GM23338 (cell line): ENCODE data around the gene PRR18. TPM values are rescaled to one million over a fixed set of nuclear protein-coding genes. Genes with fewer than 3 reads are reported as not detected.

Experiments
- ATAC-seq: fragments of 200-7000 bp; cut with Tn5 transposase; 3 replicates; pipeline ENCODE4 v1.9.1; 2020
- DNase-seq: peaks from one replicate; pipeline ENCODE4 v3.0.0-alpha.2; 2015; ENCODE audit warnings: low spot score
- H2AFZ ChIP-seq: fragments of 200-600 bp; sonication (generic); 2 replicates; pipeline ENCODE4 v1.8.0; 2016; ENCODE audit warnings: antibody characterized with exemption, mild to moderate bottlenecking, moderate library complexity
- H3F3A ChIP-seq: fragments of 200-600 bp; sonication (generic); replicated peaks from 2 replicates; pipeline ENCODE4 v1.8.0; 2017; ENCODE audit warnings: antibody characterized with exemption, mixed run types, low read depth
- H3K27ac ChIP-seq: fragments of 200-600 bp; sonication (generic); 2 replicates; pipeline ENCODE4 v1.6.1; 2016; ENCODE audit warnings: low read depth
- H3K27me3 ChIP-seq: fragments of 200-600 bp; sonication (generic); 2 replicates; pipeline ENCODE4 v1.8.0; 2016; ENCODE audit warnings: mild to moderate bottlenecking, mixed run types, moderate library complexity; ENCODE audit not compliant: insufficient read depth
- H3K36me3 ChIP-seq: fragments of 200-600 bp; sonication (generic); 2 replicates; pipeline ENCODE4 v1.8.0; 2016; ENCODE audit warnings: mild to moderate bottlenecking; ENCODE audit not compliant: insufficient read depth
- H3K4me1 ChIP-seq: fragments of 200-600 bp; sonication (generic); 2 replicates; pipeline ENCODE4 v1.8.0; 2016; ENCODE audit warnings: mild to moderate bottlenecking, moderate library complexity; ENCODE audit not compliant: insufficient read depth
- H3K4me2 ChIP-seq: fragments of 200-600 bp; sonication (generic); 2 replicates; pipeline ENCODE4 v1.7.1; 2017; ENCODE audit warnings: mixed run types
- H3K4me3 ChIP-seq: fragments of 200-600 bp; sonication (generic); 2 replicates; pipeline ENCODE4 v1.6.1; 2016; ENCODE audit warnings: mixed run types
- H3K79me2 ChIP-seq: fragments of 200-600 bp; sonication (generic); replicated peaks from 2 replicates; pipeline ENCODE4 v1.8.0; 2017; ENCODE audit warnings: mild to moderate bottlenecking; ENCODE audit not compliant: insufficient read depth
- H3K9me2 ChIP-seq: fragments of 200-600 bp; sonication (generic); 2 replicates; pipeline ENCODE4 v1.8.0; 2017; ENCODE audit not compliant: insufficient read depth
- H4K20me1 ChIP-seq: fragments of 200-600 bp; sonication (generic); replicated peaks from 2 replicates; pipeline ENCODE4 v1.8.0; 2017; ENCODE audit warnings: mild to moderate bottlenecking; ENCODE audit not compliant: insufficient read depth
- H3K27ac Mint-ChIP-seq: 2 replicates; pipeline ENCODE4 v1.8.0; 2020; ENCODE audit warnings: inconsistent platforms, mild to moderate bottlenecking, moderate library complexity, mixed read lengths
- H3K27me3 Mint-ChIP-seq: 3 replicates; pipeline ENCODE4 v1.8.0; 2022; ENCODE audit warnings: low read depth, mild to moderate bottlenecking, moderate library complexity, mixed read lengths, inconsistent platforms; ENCODE audit not compliant: insufficient read depth, poor library complexity
- H3K36me3 Mint-ChIP-seq: 3 replicates; pipeline ENCODE4 v1.8.0; 2021; ENCODE audit warnings: low read depth, mild to moderate bottlenecking, inconsistent platforms, moderate library complexity, mixed read lengths
- H3K4me1 Mint-ChIP-seq: 3 replicates; pipeline ENCODE4 v1.8.0; 2020; ENCODE audit warnings: mild to moderate bottlenecking, inconsistent platforms, mixed read lengths
- H3K4me3 Mint-ChIP-seq: 3 replicates; pipeline ENCODE4 v1.8.0; 2021; ENCODE audit warnings: moderate library complexity, mild to moderate bottlenecking, inconsistent platforms, mixed read lengths
- H3K9me3 Mint-ChIP-seq: 3 replicates; pipeline ENCODE4 v1.8.0; 2020; ENCODE audit warnings: moderate library complexity, mild to moderate bottlenecking, inconsistent platforms, mixed read lengths
- CREB1 ChIP-seq: fragments of 250-450 bp; sonication (Bioruptor Pico); IDR thresholded peaks from 2 replicates; pipeline ENCODE4 v1.5.0; 2020; ENCODE audit warnings: low read depth, mild to moderate bottlenecking, moderate library complexity
- ETS1 ChIP-seq: IDR thresholded peaks from 2 replicates; pipeline ENCODE4 v1.6.1; 2016; ENCODE audit warnings: antibody characterized with exemption
- EZH2 ChIP-seq: fragments of 200-600 bp; sonication (generic); IDR thresholded peaks from one replicate; pipeline ENCODE4 v1.8.0; 2017; ENCODE audit warnings: antibody characterized with exemption, mild to moderate bottlenecking, low read depth; ENCODE audit not compliant: unreplicated experiment
- EZH2phosphoT487 ChIP-seq: fragments of 200-600 bp; sonication (generic); IDR thresholded peaks from one replicate; pipeline ENCODE4 v1.8.1; 2018; ENCODE audit warnings: antibody characterized with exemption; ENCODE audit not compliant: unreplicated experiment
- JUNB ChIP-seq: IDR thresholded peaks from one replicate; pipeline ENCODE4 v1.6.1; 2016; ENCODE audit warnings: antibody characterized with exemption; ENCODE audit not compliant: unreplicated experiment
- NANOG ChIP-seq: IDR thresholded peaks from 2 replicates; pipeline ENCODE4 v1.6.1; 2016; ENCODE audit warnings: antibody characterized with exemption, borderline replicate concordance
- POLR2AphosphoS5 ChIP-seq: IDR thresholded peaks from 2 replicates; pipeline ENCODE4 v1.6.1; 2016; ENCODE audit warnings: antibody characterized with exemption, low read depth
- REST ChIP-seq: IDR thresholded peaks from one replicate; pipeline ENCODE4 v1.6.1; 2018; ENCODE audit warnings: antibody characterized with exemption; ENCODE audit not compliant: unreplicated experiment
- STAT1 ChIP-seq: IDR thresholded peaks from one replicate; pipeline ENCODE4 v1.6.1; 2016; ENCODE audit warnings: antibody characterized with exemption; ENCODE audit not compliant: unreplicated experiment
- ZNF114 ChIP-seq: fragments of 250-450 bp; sonication (Bioruptor Pico); IDR thresholded peaks from 2 replicates; pipeline ENCODE4 v1.5.0; 2020; ENCODE audit warnings: mild to moderate bottlenecking, moderate library complexity
- ZNF331 ChIP-seq: fragments of 250-450 bp; sonication (Bioruptor Pico); IDR thresholded peaks from 2 replicates; pipeline ENCODE4 v1.5.0; 2020; ENCODE audit warnings: low read depth, mild to moderate bottlenecking, moderate library complexity
- polyA plus RNA-seq: library from polyadenylated mRNA; unstranded; fragments of >200 nt; fragmentation: Nextera tagmentation; extraction: Ambion mirVana; gene quantifications from 2 replicates; pipeline ENCODE4 v1.2.1, GENCODE V29; 2016
- total RNA-seq: library from RNA; depleted of rRNA; stranded (reverse); fragments of >200 nt; shearing (Covaris generic); gene quantifications from 2 replicates; pipeline ENCODE4 v1.2.3, GENCODE V29; 2014
- TF ChIP-seq, protein P1 (sequence below), 2 experiments: fragments of 200-600 bp in 1 of 2; sonication (generic) in 1 of 2; conservative IDR thresholded peaks; 2 replicates each; pipeline versions ENCODE4 v1.5.1 to v1.6.1; 2016 to 2017; ENCODE audit warnings: antibody characterized with exemption in 2 of 2, low read depth in 2 of 2, mild to moderate bottlenecking in 2 of 2, moderate library complexity in 1 of 2
- TF ChIP-seq, protein P2 (sequence below): fragments of 250-450 bp; sonication (Bioruptor Pico); IDR thresholded peaks from 2 replicates; pipeline ENCODE4 v1.5.0; 2020; ENCODE audit warnings: mild to moderate bottlenecking, moderate library complexity

Gene PRR18
- total and polyA plus RNA-seq, 2 experiments from 2014 or later: 0.24 TPM; not detected in 1

DNA sequence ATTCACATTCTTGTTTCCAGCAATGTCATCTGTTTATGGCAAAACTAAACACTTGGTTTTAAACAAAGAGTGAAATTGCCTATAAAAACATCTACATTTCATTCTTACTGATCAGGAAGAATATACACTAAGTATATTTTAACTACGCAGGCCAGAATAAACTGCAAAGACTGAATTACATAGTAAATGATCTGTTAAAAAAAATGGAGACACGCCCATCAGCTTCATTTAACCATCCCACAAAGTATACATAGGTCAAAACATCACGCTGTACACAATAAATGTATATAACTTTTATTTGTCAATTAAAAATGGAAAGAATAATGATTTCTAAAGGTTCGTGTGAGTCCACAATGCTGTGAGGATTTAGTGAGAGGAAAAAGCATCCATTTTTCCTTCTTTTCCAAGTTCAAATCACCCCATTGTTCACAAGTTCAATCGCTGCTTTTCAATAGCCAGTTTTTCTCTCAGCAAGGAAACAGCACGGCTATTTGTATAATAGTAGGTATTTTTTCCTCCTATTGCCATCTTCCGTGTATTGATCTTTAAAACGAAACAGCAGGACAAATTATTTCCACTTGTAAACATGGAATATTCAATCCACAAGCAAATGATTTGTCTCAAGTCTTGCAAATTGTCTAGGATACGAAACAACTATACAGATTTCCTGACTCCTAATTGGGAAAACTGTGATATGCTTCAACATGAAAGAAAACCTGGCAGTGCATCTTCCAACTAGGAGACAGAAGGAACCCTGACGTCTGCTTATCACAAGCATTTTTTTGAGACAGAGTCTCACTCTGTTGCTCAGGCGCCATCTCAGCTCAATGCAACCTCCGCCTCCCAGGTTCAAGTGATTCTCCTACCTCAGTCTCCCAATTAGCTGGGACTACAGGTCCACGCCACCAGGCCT lies 23.6 kb upstream of the PRR18 start:
- no peak for ATAC-seq
- Histone ChIP-seq H3K36me3 (no peaks in the 10 kb centered on the region), H3F3A (no peaks in the 10 kb centered on the region; the same call in 1 of the 2 replicates), H3K27ac (peak overlapping the region; percentile 1; the same call in 1 of the 2 replicates), H4K20me1 (peaks cover 28% of the 10 kb centered on the region), H3K27me3 (no peaks in the 10 kb centered on the region), H3K4me2 (peak overlapping the region; percentile 44), H2AFZ (no peak overlapping the region), H3K9me2 (no peaks in the 10 kb centered on the region), H3K79me2 (peaks cover 92% of the 10 kb centered on the region), H3K4me3 (no peak overlapping the region), H3K4me1 (peaks cover 31% of the 10 kb centered on the region)
- Mint-ChIP-seq H3K27me3 (peaks cover 6% of the 10 kb centered on the region), H3K9me3 (no peaks in the 10 kb centered on the region), H3K27ac (peak overlapping the region; percentile 47; the same call in 1 of the 2 replicates), H3K4me3 (no peak overlapping the region), H3K36me3 (peaks cover 26% of the 10 kb centered on the region), H3K4me1 (peaks cover 43% of the 10 kb centered on the region)
- DNase-seq: no peak
- TF ChIP-seq EZH2phosphoT487 (no peak), NANOG (no peak), JUNB (no peak), CREB1 (CRISPR knock-in tag) (no peak), ZNF331 (CRISPR knock-in tag) (no peak), EZH2 (no peak), REST (no peak), ETS1 (no peak), STAT1 (no peak), POLR2AphosphoS5 (no peak), ZNF114 (CRISPR knock-in tag) (no peak)
- TF ChIP-seq, protein P1, sequence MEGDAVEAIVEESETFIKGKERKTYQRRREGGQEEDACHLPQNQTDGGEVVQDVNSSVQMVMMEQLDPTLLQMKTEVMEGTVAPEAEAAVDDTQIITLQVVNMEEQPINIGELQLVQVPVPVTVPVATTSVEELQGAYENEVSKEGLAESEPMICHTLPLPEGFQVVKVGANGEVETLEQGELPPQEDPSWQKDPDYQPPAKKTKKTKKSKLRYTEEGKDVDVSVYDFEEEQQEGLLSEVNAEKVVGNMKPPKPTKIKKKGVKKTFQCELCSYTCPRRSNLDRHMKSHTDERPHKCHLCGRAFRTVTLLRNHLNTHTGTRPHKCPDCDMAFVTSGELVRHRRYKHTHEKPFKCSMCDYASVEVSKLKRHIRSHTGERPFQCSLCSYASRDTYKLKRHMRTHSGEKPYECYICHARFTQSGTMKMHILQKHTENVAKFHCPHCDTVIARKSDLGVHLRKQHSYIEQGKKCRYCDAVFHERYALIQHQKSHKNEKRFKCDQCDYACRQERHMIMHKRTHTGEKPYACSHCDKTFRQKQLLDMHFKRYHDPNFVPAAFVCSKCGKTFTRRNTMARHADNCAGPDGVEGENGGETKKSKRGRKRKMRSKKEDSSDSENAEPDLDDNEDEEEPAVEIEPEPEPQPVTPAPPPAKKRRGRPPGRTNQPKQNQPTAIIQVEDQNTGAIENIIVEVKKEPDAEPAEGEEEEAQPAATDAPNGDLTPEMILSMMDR (conservative IDR thresholded peaks at IDR 0.05; ENCODE audit: low read depth in 2 of 2): no peak
- TF ChIP-seq, protein P2, sequence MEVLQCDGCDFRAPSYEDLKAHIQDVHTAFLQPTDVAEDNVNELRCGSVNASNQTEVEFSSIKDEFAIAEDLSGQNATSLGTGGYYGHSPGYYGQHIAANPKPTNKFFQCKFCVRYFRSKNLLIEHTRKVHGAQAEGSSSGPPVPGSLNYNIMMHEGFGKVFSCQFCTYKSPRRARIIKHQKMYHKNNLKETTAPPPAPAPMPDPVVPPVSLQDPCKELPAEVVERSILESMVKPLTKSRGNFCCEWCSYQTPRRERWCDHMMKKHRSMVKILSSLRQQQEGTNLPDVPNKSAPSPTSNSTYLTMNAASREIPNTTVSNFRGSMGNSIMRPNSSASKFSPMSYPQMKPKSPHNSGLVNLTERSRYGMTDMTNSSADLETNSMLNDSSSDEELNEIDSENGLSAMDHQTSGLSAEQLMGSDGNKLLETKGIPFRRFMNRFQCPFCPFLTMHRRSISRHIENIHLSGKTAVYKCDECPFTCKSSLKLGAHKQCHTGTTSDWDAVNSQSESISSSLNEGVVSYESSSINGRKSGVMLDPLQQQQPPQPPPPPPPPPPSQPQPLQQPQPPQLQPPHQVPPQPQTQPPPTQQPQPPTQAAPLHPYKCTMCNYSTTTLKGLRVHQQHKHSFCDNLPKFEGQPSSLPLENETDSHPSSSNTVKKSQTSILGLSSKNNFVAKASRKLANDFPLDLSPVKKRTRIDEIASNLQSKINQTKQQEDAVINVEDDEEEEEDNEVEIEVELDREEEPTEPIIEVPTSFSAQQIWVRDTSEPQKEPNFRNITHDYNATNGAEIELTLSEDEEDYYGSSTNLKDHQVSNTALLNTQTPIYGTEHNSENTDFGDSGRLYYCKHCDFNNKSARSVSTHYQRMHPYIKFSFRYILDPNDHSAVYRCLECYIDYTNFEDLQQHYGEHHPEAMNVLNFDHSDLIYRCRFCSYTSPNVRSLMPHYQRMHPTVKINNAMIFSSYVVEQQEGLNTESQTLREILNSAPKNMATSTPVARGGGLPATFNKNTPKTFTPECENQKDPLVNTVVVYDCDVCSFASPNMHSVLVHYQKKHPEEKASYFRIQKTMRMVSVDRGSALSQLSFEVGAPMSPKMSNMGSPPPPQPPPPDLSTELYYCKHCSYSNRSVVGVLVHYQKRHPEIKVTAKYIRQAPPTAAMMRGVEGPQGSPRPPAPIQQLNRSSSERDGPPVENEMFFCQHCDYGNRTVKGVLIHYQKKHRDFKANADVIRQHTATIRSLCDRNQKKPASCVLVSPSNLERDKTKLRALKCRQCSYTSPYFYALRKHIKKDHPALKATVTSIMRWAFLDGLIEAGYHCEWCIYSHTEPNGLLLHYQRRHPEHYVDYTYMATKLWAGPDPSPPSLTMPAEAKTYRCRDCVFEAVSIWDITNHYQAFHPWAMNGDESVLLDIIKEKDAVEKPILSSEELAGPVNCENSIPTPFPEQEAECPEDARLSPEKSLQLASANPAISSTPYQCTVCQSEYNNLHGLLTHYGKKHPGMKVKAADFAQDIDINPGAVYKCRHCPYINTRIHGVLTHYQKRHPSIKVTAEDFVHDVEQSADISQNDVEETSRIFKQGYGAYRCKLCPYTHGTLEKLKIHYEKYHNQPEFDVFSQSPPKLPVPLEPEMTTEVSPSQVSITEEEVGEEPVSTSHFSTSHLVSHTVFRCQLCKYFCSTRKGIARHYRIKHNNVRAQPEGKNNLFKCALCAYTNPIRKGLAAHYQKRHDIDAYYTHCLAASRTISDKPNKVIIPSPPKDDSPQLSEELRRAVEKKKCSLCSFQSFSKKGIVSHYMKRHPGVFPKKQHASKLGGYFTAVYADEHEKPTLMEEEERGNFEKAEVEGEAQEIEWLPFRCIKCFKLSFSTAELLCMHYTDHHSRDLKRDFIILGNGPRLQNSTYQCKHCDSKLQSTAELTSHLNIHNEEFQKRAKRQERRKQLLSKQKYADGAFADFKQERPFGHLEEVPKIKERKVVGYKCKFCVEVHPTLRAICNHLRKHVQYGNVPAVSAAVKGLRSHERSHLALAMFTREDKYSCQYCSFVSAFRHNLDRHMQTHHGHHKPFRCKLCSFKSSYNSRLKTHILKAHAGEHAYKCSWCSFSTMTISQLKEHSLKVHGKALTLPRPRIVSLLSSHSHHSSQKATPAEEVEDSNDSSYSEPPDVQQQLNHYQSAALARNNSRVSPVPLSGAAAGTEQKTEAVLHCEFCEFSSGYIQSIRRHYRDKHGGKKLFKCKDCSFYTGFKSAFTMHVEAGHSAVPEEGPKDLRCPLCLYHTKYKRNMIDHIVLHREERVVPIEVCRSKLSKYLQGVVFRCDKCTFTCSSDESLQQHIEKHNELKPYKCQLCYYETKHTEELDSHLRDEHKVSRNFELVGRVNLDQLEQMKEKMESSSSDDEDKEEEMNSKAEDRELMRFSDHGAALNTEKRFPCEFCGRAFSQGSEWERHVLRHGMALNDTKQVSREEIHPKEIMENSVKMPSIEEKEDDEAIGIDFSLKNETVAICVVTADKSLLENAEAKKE: no peak
